GM21390 (cell line): ENCODE measurements around the gene AP3B1.

ENCODE experiments used
- ATAC-seq: cut with Tn5 transposase; IDR thresholded peaks from one replicate; pipeline ENCODE4 v1.9.1; 2021; ENCODE audit not compliant: unreplicated experiment

The AP3B1 gene

DNA sequence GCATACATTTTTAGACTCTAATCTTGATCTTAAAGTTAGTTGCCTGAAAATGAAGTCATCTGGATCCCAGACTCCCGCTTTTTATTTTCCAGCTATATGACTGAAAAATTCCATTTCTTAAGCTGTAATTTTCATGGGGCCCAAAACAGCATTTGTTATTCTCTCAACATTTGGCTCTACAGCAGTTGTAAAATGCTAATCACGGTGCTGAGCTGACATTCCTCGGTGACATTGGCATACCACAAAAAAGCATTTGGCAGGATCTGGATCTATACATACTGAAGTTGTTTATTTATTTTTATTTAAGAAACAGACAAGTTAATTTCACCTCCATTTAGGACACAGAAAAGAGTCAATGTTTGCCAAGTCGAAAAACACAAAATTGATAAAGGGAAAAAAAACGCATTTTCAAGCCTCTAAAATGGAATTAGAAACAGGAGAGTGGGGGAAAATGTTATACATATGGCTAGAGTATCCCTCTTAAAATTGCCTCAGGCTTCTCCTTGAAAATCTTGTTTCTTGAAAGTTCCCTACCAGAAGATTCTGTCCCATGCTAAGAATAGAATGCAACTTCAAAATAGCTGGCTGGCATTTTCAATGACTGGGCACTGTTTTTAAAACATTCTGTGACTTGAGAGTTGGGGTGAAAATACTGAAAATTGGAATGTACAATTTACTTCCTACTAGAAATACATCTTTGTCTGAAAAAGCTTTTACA is 310.9 kb downstream of the AP3B1 start:
- no peak for ATAC-seq

DNA sequence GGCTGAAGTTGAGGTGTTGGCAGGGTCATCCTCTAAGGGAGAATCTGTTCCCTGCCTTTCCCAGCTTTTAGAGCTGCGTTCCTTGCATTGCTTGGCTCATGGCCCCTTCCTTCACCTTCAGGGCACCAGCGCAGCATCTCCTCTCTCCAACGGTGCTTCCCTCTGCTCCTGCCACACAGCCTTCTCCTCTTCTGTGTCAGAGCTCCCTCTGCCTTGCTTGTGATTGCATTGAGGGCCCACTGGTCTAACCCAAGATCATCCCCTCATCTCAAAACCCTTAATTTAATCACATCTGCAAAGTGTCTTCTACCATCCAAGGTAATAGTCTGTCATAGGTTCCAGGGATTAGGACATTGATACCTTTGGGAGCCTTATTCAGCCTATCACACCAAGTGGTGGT is 312.7 kb downstream of the AP3B1 start:
- no peak for ATAC-seq

DNA sequence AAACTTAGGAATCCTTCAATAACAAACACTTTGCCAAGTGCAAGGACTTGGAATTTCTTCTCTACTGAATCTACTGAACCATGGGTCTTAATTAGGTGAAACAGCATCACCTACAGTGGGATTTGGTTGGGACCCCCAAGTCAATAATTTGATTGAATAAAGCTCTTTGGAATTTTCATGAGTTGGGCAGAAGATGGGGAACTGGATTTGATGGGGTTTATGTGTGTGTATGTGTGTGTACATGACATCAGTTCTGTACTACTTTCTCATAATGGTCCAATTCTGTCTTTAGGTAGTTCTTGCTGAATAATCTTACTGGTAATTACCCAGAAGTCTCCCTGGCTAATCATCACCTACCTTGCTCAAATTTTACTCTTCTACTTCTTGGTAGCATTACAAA is 319.9 kb downstream of the AP3B1 start:
- no peak for ATAC-seq

DNA sequence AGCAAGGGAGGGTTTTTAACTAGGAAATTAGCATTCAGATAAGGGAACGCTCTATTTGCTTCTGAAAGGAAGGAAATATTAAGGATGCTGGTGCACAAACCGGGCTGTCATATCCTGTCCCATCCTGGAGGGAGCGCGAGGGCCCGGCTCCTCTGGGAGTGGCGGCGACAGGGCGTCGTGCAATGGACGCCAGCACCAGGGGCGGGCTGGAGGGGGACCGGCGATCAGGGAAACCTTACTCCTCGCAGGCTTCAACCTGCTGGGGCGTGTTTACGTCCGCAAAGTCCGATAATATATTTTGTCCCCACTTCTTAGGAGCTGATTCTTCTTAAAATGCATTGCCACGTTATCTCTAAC is 321.3 kb downstream of the AP3B1 start:
- no peak for ATAC-seq

DNA sequence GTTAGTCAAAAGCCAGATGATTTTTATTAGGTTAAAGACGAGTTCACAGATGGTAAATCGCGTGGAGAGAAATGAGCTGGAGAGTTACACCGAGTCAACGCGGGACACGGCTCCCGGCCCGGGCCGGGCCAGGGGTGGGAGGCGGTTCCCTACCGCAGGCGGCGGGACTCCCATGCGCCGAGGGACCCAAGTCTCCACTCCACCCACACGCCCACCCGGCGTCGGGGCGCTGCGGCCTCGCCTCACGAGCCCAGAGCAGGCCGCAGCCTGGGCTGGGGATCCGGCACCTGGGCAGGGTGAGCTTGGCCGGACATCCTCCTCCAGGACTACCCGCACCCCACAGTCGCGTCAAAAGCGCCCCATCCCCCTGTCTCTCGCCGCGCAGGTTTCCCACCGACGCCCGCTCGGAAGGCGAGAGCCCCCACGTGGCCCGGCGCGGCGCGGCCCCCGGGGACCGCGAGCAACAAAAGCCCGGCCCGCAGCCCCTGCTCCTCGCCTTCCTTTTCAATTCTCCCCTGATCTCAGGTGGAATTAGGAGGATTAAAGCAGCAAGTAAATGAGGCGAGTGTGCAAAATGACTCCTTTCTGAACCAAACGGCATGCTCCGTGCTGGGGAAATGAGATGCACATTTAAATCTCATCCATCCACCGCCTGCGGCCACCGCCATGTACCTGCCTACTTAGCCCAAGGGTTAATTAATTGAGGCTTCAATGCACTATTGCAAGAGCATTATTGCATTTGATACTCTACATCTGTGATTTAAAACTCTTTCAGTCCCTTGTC is 321.8 kb downstream of the AP3B1 start:
- ATAC-seq: peak; percentile 77

DNA sequence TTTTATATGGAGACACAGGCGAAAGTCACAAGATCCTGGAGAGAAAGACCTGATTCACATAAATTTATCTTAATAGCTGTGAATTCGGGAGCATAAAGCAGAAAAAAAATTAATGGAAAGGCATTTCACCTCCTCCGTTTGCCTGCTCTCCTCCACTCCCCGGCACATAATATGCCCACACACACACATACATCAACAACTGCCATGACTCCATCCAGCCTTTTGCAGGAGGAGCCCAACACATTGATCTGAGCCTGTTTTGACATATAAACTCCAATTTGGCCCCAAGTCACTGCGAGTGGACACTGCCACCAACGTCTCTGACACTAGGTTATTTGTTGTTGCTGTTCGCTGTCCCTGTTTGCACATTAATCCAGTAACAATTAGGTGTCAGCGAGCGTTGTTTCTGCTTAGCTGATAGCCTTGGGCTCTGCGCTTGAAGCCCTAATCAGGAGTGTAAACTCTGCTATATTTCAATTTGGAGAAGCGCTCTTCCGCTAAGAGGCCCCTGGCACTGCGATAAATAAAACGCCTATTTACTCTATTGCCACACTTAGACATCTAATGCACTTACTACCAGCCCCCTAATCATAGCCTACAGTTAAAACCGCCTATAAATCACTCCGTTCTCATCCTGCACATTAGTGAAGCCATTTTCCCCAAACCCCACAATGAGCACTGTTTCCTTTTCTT is 322.6 kb downstream of the AP3B1 start:
- peak; percentile 17 for ATAC-seq

DNA sequence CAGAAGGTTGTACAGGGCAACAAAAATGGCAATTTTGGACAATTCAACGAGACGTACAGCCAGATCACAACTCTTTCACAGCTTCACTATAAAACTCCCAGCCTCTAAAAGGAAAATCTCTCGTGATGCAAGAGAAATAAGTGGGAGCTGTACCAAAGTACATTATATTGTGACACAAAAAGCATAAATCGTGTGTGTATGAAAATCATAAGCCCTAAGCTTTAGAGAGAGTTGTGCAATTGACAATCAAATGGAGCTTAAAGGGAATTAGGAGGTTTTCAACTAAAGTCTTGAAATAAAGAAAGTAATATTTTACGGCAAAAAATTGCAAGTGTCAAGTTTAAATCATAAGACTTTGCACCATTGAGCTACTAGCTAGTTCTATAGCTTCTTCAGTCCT is 323.6 kb downstream of the AP3B1 start:
- no peak for ATAC-seq

DNA sequence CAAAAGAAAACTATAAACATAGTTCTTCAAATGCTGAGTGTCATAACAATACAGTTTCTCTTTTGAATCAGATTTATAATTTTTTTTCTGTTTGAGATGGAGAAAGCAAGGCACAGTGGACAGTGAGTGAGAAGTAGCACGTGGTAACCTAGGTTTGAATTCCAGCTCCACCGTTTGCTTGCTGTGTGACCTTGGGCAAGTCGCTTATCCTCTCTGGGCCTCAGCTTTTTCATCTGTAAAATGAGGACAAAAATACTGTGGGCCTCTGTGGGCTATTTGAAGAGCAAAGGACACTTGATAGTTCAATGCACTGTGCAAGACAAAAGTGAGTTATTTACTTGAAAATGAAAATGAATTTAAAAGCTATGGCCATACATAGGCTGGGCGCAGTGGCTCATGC is 330.7 kb downstream of the AP3B1 start:
- ATAC-seq: no peak

DNA sequence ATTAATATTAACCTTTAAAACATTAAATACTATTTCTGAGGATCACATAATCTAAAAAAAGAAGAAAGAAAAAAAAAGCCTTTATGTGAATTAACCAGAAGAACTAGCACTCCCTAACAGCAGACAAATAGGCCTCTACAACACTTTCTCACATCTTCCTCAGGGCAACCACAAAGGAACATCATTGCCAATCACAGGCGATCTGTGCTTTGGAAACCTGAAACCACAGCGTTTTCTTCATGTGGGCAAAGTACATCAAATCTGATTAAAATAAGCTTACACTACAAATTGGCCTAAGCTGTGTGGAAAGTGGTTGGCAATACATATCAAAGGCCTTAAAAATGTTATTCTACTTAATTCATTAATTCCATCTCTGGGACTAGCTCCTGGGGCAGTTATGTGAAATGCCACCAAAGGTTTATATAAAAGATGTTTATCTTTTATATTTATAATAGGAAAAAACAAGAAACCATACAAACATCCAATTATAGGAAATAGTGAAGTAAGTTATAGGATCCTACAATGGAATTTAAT is 333.6 kb downstream of the AP3B1 start:
- ATAC-seq: no peak

DNA sequence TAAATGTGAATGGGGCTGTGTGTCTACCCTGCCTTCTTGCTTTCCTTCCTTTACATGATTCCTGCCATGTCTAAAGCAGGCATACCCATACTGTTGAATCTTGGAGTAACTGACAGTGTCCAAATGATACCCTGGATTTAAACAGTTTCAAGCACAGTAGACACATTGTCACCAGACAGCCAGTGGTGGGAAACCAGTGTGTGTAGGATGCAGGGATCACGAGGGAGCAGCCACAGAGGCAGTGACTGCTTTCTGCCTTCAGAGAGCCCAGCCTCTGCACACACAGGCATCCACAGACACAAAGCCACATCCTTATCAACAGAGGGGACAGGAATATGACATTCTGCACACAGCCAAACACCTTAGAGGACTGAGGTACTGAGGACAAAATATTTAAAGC is 334.2 kb downstream of the AP3B1 start:
- ATAC-seq: no peak

DNA sequence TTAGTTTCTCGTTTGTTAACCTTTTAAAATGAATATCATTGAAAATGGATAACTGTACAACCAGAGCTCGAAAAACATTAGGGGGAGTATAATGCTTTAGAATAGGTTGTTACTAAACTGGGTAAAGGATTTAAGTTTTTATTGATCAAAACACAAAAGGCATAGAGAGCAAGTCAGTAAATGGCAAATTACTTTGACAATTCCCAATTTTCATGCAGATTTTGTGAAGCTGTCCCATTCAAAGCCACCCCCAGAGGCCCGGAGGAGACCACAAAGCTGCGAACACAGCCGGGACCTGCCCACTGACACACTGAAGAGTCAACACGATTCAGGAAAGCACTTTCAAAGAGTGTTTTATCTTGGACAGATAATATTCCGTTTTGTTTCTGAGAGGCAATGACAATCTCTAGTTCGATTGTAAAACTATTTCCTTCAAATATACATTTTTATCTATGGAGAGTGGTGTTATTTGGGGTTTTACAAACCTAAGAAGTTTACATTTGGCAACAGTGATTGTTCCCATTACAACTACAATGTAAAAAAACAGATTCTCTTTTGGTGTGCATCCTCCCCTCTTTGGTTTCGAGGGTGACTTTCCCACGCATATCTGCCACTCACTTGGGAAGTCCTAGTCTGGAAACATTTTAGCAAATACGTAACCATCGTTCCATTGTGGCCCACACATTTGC is 335.7 kb downstream of the AP3B1 start:
- ATAC-seq: no peak

DNA sequence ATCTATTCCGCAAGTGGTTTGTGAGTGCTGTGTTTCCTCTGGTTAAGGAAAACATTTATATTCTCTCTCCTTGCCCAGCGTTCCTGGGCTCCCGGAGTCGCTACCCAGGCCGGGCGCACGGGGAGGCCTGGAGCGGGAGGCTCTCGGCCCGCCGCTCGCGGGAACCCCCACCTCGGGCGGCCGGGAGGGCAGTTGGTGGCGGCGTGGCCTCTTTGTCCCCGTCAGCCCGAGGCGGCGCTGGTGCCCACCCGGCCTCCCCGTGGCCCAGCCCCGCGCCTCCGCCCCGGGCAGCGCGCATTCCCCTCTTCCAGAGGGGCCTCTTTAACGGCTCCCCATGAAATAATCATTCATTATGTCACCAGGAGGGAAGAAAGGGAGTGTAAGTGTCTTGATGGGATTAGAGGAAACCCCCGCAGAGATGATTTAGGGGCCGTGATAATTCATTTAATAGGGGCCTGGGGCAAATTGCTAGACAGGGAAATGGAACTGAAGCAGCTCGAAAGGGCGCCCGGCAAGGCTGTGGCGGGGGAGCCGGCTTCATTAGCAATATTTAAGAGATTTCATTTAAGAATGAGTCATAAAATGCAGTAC is 336.5 kb downstream of the AP3B1 start:
- ATAC-seq: no peak

DNA sequence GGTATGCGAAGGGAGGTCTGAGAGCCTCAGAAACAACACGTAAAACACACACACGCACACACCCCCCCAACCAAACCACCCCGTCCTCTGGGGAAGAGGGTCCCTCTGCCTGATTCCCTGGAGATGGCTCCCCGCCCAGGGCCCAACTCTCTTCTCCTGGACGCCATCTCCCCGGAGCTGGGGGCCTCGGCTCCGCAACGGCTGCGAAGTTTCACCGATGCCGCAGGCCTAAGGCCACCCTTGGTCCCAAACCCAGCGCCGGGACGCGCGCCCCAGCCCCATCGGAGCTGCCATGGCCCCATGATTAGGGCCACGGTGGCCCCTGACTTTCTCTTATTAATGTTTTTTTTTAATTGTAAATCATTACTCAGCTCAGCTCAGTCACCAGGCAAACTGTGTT is 337.0 kb downstream of the AP3B1 start:
- no peak for ATAC-seq

DNA sequence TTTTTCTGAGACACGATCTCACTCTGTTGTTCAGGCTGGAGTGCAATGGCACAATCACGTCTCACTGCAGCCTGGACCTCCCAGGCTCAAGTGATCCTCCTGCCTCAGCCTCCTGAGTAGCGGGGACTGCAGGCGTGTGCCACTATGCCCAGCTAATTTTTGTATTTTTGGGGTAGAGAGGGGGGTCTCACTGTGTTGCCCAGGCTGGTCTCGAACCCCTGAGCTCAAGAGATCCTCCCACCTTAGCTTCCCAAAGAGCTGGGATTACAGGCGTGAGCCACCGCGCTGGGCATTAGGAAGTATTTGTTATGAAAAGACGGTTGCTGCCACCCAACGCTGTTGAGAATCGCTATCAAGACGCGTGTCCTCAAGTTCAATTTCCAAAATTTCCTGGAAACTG is 337.4 kb downstream of the AP3B1 start:
- no peak for ATAC-seq

DNA sequence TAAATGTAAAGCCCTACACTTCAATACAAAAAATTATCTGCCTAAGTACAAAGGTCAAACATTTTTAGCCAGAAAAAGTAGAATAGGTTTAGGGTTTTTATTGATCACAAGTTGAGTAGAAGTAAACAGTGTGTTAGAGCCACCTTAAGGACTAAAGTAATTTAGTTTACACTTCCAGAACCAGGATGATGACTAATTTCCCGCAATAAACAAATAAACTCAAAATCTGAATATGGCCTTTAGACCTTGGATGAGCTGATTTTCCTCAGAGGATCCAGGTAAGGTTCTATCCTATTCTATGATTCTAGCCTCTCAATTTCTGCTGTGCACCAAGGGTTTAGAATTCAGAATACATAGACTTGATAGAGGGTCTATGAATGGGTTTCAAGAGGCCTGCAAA is 338.9 kb downstream of the AP3B1 start:
- no peak for ATAC-seq

DNA sequence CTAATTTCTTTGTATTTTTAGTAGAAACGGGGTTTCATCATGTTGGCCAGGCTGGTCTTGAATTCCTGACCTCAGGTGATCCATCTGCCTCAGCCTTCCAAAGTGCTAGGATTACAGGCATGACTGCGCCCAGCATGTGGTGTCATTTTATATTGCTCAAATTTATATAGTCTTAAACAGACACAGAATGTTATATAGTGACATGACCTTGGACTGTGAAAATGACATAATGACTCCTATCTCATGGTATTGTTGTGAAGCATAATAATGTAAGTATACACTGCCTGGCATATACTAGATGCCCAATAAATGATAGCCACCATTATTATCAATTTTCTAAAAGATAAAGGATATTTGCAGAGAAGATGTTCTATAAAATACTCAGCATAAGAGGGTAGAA is 341.1 kb downstream of the AP3B1 start:
- ATAC-seq: no peak

DNA sequence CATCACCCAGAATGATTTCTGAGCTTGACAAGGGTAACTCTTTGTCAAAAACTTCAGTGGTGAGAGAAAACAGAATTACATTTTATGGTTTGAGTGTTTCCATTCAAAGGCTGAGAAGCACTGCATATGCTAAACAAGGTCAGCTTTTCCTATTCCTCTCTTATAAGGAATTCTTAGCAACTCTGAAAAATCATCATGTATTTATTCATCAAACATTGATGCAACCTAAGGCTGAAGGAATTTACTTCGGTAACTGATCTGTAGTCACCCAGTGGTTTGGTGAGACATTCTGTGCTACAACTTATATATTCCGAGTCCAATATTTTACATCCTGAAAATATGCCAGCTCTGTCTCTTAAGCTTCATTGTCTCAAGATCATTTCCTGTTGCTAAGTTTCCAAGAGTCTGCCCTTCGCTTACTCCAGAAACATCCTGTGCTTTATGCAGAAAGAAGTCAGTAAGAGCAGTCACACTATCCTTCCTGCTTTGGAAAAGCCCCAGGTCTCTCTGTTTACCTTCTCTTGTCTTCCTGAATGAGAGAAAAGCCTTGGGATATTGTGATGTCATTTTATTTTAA is 341.8 kb downstream of the AP3B1 start:
- ATAC-seq: no peak
